Measurements from ENCODE around the gene PDE6D. TPM values are rescaled to one million over a fixed set of nuclear protein-coding genes. Genes with fewer than 3 reads are reported as not detected.

The PDE6D gene
- total RNA-seq = 24.4 TPM

- DNase-seq (ENCODE audit: low spot score) = peak; percentile 98
Observed at GRCh38 chr2:231780909-231781797, at the start of gene PDE6D. Gene PDE6D (minus strand): TSS chr2:231781282. CDS start chr2:231781114, 168 bp downstream.

- DNase-seq (ENCODE audit: low spot score) = no peak
Observed at GRCh38 chr2:231821908-231822307, 40.8 kb upstream of the PDE6D start.

- no peak for DNase-seq (ENCODE audit: low spot score)
Observed at GRCh38 chr2:231820786-231821303, 39.8 kb upstream of the PDE6D start.

GRCh38 chr2:231819447-231820042 is 38.5 kb upstream of the PDE6D start:
- DNase-seq (ENCODE audit: low spot score) = no peak

- no peak for DNase-seq (ENCODE audit: low spot score)
Observed at GRCh38 chr2:231816327-231817026, 35.4 kb upstream of the PDE6D start.

- DNase-seq (ENCODE audit: low spot score) = no peak
Observed at GRCh38 chr2:231810905-231811304, 29.8 kb upstream of the PDE6D start.

- no peak for DNase-seq (ENCODE audit: low spot score)
Observed at GRCh38 chr2:231807020-231807419, 25.9 kb upstream of the PDE6D start.

- DNase-seq (ENCODE audit: low spot score) = no peak
Observed at GRCh38 chr2:231803501-231804138, 22.5 kb upstream of the PDE6D start.

- DNase-seq (ENCODE audit: low spot score) = no peak
Observed at GRCh38 chr2:231800493-231801091, 19.5 kb upstream of the PDE6D start.

- DNase-seq (ENCODE audit: low spot score) = peak; percentile 88
Observed at GRCh38 chr2:231795525-231796327, 14.6 kb upstream of the PDE6D start.

GRCh38 chr2:231794383-231794782 is 13.3 kb upstream of the PDE6D start:
- no peak for DNase-seq (ENCODE audit: low spot score)

GRCh38 chr2:231791107-231791506 is 10.0 kb upstream of the PDE6D start:
- DNase-seq (ENCODE audit: low spot score) = no peak

GRCh38 chr2:231786917-231787292 is 5.8 kb upstream of the PDE6D start:
- DNase-seq (ENCODE audit: low spot score) = no peak

- DNase-seq (ENCODE audit: low spot score) = peak; percentile 70
Observed at GRCh38 chr2:231786177-231786916, 5.3 kb upstream of the PDE6D start, which contains the start of gene COPS7B. Gene COPS7B (plus strand): TSS chr2:231786445. CDS start chr2:231788571, 2,126 bp downstream.

GRCh38 chr2:231785822-231786176 is 4.7 kb upstream of the PDE6D start:
- DNase-seq (ENCODE audit: low spot score) = no peak

GRCh38 chr2:231785413-231785812 is 4.3 kb upstream of the PDE6D start:
- no peak for DNase-seq (ENCODE audit: low spot score)

GRCh38 chr2:231781798-231782726 is 980 bp upstream of the PDE6D start:
- DNase-seq (ENCODE audit: low spot score) = peak; percentile 12

GRCh38 chr2:231780123-231780908 is 766 bp downstream of the PDE6D start:
- DNase-seq (ENCODE audit: low spot score) = no peak

Measured in mucosa of gallbladder (tissue), 1 donor.